HG03457 (cell line): Measurements from ENCODE around the gene C1orf159.

ENCODE experiments used
- ATAC-seq: cut with Tn5 transposase; IDR thresholded peaks from one replicate; pipeline ENCODE4 v1.9.1; 2021; ENCODE audit warnings: moderate number of reproducible peaks; ENCODE audit not compliant: unreplicated experiment

Gene C1orf159

DNA sequence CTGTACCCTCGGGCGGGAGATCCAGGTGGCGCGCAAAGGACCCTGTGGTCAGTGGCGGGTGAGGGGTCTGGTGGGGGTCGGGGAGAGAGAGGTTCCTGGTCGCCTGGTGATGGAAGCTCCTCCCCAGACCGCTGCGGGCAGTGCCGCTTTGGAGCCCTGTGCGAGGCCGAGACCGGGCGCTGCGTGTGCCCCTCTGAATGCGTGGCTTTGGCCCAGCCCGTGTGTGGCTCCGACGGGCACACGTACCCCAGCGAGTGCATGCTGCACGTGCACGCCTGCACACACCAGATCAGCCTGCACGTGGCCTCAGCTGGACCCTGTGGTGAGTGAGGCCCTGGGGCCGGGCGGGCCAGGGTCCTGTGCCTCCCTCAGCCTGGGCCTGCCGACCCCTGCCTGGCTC lies 72.5 kb downstream of the C1orf159 start:
- no peak for ATAC-seq

DNA sequence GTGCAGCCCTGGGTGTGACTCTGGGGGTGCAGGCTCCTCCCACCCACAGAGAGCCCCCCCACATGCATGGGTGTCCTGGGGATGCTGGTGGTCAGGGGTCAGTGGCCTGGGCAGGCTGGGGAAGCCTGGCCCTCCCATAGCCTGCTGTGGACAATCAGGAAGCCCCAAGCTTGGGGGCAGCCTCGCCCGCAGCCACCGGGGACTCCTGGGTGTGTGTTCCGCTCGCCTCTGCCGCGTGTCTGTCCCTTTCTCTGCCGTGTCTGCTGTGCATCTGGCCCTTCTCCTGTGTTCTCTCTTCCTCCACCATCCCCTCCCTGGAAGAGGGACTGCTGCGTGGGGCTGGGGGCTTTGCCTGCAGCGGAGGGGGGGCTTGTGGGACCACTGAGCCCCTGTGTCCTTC lies 73.1 kb downstream of the C1orf159 start:
- ATAC-seq = no peak

- ATAC-seq = no peak
These were observed 74.0 kb downstream of the C1orf159 start for GRCh38 chr1:1041873-1042272.

DNA sequence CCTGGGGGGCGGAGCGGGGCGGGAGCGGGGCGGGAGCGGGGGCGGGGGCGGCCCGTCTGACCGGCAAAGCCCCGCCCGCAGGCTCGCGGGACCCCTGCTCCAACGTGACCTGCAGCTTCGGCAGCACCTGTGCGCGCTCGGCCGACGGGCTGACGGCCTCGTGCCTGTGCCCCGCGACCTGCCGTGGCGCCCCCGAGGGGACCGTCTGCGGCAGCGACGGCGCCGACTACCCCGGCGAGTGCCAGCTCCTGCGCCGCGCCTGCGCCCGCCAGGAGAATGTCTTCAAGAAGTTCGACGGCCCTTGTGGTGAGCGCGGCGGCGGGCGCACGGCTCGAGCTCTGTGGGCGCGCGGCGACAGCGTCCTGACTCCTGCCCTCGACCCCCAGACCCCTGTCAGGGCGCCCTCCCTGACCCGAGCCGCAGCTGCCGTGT lies 74.8 kb downstream of the C1orf159 start:
- no peak for ATAC-seq

DNA sequence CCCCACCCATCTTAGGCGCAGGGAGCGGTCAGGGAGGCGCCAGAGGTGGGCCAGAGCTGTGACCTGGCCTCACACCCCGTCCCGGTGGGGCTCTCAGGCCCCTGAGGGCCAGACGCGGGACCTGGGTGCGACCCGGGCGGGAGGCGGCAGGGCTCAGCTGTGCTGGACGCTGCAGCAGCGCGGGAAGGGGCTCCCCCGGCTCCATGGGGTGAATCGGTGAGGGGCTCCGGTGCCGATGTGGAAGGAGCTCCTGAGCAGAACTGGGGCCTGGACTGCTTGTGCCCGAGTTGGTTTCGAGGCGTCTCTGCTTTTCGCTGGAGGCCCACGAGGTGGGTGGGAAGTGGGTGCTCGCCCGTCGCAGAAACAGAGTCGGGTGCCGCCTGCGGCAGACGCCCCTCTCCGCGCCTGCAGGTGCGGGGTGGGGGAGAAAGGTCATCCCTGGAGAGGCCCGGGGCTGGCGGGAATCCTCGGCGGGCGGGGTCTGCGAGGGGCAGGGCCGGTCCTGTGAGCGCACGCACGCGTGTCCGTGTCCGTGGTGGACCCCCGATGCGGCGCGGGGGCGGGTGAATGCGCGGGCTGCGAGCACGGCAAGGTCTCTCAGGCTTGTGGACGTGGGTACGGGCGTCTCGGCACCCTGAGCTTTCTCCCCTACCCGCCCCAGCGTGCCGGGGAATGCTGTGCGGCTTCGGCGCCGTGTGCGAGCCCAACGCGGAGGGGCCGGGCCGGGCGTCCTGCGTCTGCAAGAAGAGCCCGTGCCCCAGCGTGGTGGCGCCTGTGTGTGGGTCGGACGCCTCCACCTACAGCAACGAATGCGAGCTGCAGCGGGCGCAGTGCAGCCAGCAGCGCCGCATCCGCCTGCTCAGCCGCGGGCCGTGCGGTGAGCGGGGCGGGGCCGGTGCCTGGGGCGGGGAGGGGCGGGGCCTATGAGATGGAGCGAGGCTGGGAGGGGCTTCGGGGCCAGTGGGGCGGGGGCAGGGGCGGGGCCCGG lies 75.6 kb downstream of the C1orf159 start:
- ATAC-seq = no peak

DNA sequence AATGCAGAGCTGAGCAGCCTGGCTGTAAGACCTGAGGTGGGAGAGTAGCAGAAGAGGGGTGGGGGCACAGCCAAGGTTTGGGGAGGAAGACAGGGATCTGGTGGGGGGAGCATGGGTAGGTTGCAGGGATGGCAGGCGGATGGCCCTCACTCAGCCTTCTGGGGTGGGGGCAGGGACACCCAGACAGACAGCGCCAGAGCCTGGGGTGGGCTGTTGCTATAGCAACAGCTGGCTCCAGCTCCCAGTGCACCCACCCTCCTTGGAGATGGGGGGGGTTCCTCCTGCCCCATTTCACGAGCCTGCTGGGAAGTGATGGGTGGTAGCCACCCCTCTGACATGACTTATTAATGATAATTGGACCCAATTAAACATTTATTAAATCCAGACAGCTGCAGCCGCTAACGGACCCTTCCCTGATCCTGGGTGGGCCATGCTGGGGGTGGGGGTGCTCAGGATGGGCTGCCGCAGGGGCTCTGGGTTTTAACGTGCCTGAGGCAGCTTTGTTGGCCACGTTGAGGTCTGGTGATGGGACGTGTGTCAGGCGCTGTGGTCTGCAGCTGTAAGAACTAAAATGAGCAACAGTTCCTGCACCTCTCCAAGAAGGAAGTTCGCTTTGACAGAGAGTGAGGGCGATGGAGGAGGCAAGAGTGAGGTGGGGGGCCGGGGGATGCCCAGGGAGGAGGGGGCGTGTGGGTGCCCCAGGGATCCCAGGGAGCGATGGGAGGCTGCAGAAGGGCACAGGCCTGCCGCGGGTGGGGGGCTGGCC lies 76.6 kb downstream of the C1orf159 start:
- no peak for ATAC-seq

- ATAC-seq = no peak
These were observed 77.2 kb downstream of the C1orf159 start for GRCh38 chr1:1038694-1039093.

GRCh38 chr1:1037366-1038327 lies 78.2 kb downstream of the C1orf159 start:
- ATAC-seq = no peak

- ATAC-seq = no peak
These were observed 80.5 kb downstream of the C1orf159 start for GRCh38 chr1:1035291-1035943.

- no peak for ATAC-seq
These were observed 81.5 kb downstream of the C1orf159 start for GRCh38 chr1:1034439-1034781.

DNA sequence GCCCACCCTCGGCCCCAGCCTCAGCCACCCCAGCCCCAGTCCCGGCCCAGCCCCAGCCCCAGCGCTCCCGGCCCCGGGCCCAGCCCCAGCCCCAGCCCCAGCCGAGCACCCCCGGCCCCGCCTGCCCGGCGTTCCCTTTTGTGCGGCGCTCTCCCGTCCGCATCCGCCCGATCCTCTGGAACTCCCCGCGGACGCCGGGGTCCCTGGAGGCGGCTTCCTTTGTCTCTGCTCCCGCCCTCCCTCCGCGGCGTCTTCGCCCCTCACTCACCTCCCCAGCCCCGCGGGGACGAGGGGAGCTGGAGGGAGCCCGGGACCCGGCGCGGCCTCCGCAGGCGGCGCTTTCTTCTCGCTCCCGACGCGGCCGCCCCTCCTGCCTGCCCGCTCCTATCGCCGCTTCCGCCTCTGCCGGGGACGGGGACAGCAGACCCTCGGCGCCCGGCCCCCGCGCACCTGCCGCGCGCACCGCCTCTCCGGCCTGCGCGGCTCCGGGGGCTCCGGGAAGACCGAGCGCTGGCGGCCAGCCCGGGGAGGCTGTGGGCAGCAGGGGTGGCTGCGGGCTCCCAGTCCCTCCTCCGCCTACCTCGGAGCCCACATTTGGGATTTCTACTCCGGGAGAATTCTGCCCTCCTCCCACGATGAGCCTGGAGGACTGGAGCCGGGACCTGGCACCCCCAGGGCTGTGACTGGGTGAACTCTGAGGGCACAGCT lies 82.0 kb downstream of the C1orf159 start:
- no peak for ATAC-seq

- peak; percentile 61 for ATAC-seq
These were observed 82.8 kb downstream of the C1orf159 start for GRCh38 chr1:1033009-1033587.

- ATAC-seq = no peak
These were observed 83.5 kb downstream of the C1orf159 start for GRCh38 chr1:1032424-1032823.
